Left forelimb (tissue), 1 donor: ENCODE data around the gene HNRNPL.
"Not testable (repeated sequence)": the region's sequence is repeated elsewhere in the genome, so short reads cannot be mapped to it uniquely, and the experiment has no call there.

ENCODE experiments used
- DNase-seq: peaks from one replicate; pipeline ENCODE4 v3.0.0-alpha.2; 2018; ENCODE audit warnings: low spot score

The HNRNPL gene

DNA sequence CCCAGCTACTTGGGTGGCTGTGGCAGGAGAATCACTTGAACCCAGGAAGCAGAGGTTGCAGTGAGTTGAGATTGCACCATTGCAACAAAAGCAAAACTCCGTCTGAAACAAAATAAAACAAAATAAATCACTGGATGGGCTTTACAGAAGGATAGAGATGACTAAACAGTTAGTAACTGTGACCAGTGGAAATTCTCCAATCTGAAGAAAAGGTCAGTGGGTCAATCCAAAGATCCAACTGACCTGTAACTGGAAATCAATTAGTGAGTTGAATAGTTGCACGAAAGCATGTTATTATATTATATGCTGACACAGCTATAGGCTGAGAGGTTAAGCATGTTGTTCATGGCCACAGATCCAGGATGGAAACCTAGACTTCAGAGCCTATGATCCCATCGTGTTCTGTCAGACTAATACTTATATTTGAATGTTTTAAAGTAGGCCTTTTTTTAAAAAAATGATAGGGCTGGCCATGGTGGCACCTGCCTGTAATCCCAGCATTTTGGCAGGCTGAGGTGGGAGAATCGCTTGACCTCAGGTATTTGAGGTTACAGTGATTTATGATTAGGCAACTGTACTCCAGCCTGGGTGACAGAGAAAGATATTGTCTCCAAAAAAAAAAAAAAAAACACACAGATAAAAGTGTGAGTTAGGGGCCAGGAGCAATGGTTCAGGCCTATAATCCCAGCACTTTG is 19.6 kb downstream of the HNRNPL start:
- DNase-seq, result no peak

DNA sequence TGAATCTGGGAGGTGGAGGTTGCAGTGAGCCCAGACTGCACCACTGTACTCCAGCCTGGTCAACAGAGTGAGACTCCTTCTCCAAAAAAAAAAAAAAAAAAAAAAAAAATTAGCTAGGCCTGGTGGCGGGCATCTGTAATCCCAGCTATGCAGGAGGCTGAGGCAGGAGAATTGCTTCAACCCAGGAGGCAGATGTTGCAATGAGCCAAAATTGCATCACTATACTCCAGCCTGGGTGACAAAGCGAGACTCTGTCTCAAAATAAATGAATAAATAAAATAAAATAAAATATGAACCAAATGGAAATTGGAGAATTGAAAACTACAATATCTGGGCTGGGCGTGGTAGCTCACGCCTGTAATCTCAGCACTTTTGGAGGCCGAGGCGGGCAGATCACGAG is 20.6 kb downstream of the HNRNPL start:
- DNase-seq, result not testable (repeated sequence)

DNA sequence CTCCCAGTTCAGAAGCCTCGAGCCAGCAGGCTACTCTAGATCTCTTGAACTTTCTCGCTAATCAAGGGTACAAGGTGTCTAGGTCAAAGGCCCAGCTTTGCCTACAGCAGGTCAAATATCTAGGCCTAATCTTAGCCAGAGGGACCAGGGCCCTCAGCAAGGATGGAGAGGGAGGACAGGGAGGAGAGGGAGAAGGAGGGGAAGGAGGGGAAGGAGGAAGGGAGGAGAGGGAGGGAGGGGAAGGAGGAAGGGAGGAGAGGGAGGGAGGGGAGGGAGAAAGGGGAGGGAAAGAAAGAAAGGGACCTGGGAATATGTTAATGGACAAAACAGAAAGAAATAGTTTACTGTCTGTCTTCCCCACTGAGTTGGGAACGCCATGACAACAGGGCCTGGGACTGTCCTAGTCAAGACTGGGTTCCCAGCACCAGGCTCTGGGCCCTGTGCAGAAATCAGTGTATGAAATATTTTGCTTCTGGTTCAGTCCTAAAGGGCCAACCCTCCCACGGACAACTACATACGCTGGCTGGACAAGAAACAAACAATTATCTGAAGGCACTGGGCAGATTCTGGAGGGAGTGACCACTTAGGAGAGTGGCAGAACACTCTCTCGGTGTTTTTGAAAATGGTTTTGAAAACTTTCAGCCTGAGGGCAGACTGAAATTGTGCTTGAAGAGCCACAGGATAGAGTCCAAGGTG is 22.8 kb downstream of the HNRNPL start:
- no peak for DNase-seq

DNA sequence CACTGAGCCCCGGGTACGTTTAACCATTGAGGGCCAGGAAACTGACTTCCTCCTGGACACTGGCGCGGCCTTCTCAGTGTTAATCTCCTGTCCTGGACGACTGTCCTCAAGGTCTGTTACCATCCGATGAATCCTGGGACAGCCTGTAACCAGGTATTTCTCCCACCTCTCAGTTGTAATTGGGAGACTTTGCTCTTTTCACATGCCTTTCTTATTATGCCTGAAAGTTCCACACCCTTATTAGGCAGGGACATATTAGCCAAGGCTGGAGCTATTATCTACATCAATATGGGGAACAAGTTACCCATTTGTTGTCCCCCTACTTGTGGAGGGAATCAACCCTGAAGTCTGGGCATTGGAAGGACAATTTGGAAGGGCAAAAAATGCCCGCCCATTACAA is 23.9 kb downstream of the HNRNPL start:
- not testable (repeated sequence) for DNase-seq

DNA sequence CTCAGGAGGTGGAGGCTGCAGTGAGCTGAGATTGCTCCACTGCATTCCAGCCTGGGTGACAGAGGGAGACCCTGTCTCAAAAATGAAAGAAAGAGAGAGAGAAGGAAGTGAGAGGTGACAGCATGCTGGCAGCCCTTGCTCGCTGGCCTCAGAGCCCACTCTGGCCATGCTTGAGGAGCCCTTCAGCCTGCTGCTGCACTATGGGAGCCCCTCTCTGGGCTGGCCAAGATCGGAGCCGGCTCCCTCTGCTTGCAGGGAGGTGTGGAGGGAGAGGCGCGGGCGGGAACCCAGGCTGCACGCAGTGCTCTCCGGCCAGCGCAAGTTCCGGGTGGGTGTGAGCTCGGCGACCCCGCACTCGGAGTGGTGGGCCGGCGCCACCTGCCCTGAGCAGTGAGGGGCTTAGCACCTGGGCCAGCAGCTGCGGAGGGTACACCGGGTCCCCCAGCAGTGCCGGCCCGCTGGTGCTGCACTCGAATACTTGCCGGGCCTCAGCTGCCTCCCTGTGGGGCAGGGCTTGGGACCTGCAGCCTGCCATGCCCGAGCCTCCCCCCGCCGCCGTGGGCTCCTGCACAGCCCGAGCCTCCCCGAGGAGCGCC is 28.5 kb downstream of the HNRNPL start:
- not testable (repeated sequence) for DNase-seq

DNA sequence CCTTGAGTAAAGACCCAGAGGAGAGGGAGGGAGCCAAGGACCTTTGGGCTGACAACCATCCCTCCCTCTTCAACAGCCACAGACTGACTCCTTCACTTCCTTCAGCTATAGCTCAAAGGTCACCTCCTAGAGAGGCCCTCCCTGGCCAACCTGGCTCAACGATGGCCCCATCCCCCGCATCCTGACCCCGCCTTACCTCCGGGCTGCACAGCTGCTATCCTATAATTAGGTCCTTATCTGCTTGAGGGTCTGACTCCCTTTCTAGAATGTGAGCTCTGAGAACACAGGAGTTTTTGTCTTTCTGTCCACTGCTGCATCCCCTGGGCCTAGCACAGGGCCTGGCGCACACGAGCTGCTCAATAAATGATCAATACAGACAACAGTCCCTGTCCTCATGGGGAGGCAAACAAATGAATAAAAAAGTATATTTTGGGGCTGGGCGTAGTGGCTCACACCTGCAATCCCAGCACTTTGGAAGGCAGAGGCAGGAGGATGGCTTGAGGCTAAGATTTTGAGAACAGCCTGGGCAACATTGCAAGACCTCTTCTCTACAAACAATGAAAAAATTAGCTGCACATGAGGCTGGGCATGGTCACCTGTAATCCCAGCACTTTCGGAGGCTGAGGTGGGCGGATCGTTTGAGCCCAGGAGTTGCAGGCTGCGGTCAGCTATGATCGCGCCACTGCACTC is 30.4 kb downstream of the HNRNPL start:
- no peak for DNase-seq

DNA sequence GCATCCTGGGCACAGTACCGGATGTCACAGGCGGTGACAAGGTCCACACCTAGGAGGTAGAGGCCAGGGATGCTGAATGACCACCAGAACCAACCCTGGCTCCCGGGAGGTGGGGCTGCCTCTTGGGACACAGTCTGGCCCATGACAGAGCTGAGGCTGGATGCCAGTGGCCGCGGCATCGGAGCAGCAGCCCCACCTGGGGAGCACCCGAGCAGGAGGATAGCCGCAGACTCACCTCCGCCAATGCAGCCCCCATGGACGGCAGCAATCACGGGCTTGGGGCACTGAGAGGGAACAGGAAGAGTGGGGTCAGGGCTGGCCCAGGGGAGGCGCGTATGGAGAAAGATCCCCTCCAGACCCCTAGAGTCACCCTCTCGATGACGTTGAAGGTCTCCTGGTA is 32.7 kb downstream of the HNRNPL start:
- DNase-seq, result no peak

DNA sequence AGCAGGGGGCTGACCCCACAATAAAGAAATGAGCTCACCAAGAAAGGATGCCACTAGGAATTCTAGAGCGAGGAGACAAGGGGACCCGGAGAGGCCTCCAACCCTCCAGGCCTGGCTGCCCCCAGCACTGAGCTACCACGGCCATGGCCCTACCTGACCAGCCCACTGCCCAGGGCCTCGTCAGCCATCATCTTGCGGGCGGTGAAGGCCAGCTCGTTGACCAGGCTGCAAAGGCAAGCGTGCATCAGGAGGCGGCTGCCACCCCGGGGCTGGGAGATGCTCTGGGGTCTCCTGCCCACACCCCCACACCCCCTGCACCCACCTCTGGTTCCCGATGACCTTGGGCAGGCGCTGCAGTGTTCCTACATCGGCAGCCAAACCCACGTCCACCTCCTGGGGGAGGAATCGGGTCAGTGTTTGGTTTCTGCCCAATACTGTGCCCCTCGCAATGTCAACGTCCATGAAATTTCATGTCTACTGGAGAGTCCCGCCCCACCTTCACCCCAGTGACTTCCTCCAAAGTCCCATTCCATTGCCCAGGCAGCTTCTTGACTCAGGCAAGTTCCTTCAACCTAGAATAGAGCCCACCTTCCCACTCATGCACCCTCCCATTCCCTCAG is 33.5 kb downstream of the HNRNPL start:
- no peak for DNase-seq

DNA sequence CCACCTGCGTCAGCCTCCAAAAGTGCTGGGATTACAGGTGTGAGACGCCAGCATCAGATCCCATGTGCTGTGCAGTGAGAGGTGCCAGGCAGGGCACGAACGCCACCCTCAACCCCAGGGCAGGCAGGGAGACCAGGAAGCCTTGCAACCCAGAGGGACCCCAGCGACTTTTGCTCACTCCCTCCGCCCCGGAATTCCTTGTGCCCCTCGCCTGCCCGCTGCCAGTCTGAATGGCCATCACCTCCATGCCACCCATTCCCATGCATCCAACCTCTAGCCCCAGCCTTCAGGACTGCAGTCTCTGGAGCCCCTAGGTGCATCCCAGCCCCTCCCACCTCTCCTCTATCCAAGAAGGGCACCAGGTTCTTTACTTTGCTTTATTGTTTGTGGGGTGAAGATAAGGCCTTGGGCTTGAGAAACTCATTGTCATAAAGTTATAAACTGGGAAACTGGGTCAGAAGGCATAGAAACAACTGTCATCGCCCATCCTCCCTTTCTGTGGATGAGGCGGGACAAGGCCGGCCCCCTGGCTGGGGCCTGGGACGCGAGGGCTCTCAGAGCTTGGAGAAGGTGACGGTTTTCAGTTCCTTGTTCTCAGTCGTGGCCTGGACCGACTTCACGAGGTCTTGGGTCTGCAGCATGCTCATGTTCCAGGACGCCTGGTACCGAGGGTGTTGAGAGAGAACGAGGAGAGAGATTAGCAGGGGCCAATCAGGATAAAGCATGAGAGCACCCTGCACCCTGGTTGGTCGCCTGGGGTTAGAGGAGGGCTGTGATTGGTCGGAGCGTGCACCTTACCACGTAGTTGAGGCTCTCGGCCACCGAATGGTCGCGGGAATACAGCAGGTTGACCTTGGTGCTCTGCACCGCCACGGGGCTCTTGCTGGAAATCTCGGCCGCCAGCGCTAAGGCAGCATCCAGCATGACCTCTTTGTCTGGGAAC is 34.5 kb downstream of the HNRNPL start:
- DNase-seq, result no peak

DNA sequence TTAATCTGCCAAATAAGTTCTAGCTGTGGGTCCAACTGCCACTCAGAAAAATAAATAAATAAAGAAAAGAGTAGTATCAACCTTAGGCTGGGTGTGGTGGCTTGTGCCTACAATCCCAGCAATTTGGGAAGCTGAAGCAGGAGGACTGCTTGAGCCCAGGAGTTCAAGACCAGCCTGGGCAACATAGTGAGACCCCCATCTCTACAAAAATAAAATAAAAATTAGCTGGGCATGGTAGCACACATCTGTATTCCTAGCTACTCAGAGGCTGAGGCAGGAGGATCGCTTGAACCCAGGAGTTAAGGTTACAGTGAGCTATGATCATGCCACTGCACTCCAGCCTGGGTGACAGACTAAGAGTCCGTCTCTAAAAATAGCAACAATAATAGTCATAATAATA is 35.9 kb downstream of the HNRNPL start:
- DNase-seq, result not testable (repeated sequence)

DNA sequence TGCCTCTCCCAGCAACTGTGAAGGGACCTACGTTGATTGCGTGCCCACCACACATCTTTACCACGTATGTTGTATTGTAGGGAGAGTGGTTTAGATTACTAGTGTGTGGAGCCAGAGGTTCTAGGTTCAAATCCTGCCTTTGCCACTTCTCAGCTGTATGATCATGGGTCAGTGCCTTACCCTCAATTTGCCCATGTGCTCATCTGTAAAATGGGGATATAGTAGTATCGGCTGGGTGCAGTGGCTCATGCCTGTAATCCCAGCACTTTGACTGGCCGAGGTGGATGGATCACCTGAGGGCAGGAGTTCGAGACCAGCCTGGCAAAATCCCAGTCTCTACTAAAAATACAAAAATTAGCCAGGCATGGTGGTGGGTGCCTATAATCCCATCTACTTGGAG is 36.5 kb downstream of the HNRNPL start:
- no peak for DNase-seq

DNA sequence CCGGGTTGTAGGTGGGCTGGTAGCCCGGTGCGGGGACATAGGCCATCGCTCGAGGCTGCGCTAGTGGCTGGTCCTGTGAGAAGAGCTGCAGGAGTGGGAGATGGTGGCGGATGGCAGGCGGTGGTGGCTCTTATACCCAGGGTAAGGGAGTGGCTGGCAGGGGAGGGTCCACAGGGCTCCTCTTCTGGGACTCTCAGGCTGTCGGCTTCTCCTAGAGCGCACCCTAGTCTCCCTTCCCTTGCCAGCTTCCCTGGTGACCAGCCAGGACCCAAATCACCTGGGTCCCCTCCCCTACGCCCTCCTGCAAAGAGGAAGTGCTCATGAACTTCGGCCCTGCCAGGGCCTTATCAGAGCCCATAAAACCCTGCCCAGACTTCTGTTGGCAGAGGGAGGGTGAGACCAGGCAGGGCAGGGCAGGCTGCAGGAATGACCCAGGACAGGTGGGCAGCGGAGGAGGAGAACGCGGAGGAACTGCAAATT is 36.9 kb downstream of the HNRNPL start, which contains the start of gene LGALS4:
Gene LGALS4 (minus strand): TSS at position 105 of the 480 bp plus-strand sequence. CDS start 59 bp downstream, at position 46.
- DNase-seq, result no peak

DNA sequence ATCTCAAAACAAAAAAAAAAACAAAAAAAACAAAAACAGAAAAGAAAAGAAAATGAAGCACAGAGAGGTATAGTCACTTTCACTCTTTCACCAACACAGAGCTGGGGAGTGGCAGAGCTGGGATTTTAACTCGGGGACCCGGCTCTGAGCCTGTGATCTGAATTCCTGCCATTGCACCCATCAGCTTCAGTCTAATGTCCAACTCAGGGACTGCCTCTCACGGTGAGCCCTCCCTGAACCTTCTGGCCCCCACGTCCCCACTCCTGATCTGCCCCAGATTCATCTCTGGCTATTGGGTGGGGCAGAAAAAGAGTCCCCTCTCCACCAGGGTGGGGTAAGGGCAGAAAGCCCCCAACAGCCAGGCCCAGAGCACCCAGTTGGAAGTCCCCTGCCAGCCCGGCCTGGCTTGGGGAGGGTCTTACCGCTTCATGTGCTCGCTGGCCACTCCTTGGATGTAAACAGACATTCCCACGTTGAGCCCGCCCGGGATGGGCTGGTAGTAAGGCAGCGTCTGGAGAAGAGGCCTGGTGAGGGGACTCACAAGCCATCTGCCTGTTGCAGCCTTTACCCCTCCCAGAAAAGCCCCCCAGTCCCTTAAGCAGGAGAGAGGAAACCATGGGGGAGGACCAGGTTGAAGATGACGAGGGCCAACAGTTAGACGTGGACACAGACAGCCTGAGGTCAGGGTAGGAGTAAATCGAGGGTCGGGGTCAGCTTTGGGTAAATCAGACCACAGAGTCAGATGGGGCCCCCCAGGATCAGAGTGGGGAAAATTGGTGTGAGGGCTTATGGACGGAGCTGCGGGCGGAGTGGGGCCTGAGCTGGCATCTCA is 37.6 kb downstream of the HNRNPL start:
- DNase-seq, result no peak

DNA sequence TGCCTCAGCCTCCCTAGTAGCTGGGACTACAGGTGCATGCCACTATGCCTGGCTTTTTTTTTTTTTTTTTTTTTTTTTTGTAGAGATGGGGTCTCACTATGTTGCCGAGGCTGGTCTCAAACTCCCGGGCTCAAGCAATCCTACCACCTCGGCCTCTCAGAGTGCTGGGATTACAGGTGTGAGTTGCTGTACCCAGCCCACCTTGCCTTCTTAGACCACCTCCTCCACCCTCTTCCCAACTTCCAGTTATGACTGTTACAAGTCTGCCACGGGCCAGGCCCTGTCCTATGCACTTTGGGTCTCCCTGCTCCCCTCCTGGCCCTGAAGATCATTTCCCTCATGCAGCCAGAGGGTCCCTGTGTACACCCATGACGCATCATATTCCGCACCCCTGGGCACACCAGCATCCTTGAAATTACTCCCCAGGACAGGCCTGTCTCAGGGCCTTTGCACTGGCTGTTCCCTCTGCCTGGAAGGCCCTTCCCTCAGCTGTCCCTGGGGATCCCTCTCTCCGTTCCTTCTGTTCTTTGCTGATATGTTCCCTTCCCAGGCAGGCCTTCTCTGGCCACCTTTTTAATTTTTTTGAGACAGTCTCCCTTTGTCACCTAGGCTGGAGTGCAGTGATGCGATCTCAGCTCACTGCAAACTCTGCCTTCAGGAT is 40.1 kb downstream of the HNRNPL start:
- DNase-seq, result no peak

DNA sequence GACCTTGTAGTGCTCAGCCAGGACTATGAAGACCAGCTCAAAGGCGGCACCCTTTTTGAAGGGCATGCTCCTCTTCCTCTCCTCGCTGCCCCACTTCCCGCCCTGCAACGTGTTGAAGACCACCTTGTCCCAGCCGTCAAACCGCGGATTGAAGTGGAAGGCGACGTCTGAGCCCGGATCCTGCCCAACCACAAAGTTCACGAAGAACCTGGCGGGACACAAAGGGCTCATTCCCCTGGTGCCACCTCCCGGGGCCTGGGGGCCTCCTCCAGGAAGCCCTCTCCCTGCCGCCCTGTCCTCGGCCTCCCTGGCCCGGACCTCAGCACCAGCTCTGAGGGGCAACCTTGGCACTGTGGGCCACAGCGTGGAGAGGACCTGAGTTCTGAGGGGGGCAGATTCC is 41.0 kb downstream of the HNRNPL start:
- DNase-seq, result no peak

DNA sequence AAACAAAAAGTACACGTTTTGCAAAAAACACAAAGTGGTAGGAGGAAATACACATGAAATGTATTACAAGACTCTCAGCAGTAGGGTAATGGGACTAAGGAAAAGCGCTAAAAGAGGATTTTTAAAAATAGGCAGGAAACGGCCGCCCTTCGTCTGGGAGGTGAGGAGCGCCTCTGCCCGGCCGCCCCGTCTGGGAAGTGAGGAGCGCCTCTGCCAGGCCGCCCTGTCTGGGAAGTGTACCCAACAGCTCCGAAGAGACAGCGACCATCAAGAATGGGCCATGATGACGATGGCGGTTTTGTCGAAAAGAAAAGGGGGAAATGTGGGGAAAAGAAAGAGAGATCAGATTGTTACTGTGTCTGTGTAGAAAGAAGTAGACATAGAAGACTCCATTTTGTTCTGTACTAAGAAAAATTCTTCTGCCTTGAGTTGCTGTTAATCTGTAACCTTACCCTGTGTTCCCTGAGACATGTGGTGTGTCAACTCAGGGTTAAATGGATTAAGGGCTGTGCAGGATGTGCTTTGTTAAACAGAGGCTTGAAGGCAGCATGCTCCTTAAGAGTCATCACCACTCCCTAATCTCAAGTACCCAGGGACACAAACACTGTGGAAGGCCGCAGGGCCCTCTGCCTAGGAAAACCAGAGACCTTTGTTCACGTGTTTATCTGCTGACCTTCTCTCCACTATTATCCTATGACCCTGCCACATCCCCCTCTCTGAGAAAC is 42.2 kb downstream of the HNRNPL start:
- DNase-seq, result not testable (repeated sequence)

DNA sequence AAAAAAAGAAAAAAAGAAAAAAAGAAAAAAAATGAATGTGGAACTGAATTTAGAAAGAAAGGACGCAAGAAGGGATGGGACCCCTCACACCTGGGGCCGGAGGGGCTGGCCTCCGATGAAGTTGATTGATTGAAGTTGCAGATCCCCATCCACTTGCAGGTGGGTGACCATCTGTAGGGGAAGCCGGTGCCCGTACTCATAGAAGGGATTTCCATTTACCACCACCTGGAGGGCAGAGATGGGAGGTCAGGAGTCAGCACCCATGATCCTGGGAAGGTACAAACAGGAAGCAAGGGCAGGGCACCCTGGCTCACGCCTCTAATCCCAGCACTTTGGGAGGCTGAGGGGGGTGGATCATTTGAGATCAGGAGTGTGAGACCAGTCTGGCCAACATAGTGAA is 43.4 kb downstream of the HNRNPL start:
- no peak for DNase-seq

DNA sequence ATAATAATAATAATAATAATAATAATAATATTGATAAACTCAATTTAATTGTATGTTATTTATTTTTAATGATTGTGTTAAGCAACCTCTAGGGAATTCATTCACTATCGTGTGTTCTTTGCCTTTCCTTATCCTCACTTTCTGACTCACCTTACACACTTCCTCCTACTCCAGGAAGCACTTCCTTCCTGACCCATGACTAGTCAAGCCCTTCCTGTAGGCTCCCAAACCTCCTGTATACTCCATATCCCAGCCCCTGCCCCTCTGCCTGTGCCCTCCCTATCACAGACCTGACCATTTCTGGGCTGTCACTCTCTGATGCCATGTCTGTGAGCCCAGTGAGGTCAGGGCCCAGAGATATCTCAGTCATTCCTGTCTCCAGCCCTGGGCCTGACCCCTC is 44.6 kb downstream of the HNRNPL start:
- DNase-seq, result no peak

DNA sequence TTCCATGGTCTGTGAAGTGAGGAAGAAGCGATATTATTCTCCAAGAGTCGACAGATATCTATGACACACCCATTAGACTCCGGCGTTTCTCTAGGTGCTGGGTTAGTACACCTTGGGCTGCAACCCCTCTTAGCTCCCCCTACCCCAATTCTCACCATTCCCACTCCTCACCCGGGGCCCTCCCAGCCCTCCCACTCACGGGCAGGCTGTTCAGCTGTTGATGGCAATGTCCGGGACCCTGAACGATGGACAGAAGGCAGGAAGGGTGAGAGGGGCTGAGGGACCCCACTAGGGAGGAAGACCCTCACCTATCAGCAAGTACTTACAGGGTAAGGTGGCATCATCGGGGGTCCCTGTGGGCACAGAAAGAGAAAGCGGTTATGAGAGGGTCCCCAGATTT is 46.2 kb downstream of the HNRNPL start:
- DNase-seq, result no peak
